Measurements from ENCODE around the gene APLN.

Gene APLN, protein sequence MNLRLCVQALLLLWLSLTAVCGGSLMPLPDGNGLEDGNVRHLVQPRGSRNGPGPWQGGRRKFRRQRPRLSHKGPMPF

DNA sequence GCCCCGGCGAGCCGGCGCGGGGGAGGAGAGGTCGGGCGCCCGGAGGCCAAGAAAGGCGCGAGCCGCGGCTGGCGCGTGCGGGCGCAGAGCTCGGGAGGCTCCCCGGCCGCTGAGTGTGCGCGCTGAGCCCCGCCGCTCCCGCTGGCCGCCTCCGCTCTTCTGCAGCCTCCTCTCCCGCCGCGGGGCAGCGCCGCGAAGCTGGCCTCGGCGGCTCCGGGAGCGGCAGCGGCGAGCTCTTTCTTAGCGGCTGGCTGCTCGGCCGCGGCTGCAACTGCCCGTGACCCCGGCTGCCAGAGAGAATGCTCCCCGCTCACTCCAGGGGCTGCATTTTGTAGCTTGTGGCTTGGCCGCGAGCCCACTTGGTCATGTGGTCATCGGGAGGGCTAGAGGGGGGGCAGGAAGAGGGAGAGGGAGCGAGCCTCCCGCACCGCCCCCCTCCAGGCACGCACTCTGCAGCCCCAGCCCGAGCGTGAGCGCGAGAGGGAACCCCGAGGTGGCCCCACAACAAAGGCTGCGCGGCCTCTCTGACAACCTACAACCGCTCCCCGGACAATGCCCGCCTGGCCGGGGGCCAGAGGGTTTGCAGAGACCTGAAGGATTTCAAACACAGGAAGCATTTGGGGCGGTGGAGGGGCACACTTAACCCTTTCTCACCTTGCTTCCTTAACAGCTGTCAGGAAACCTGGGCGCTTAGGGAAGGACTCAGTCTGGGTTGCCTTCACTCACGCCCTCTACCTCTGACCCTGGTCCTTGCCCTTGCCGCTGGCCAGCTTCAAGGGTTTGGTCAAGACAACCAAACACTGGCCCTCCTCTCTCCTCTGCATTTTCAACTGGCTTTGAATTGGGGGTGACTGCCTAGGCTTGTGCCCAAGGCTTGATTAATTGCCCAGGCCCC is at the start of gene APLN:
TSS of gene APLN (minus strand) at position 305 of the 895 bp plus-strand sequence. CDS start 326 bp downstream, outside the sequence.
- DNase-seq, result no peak

DNA sequence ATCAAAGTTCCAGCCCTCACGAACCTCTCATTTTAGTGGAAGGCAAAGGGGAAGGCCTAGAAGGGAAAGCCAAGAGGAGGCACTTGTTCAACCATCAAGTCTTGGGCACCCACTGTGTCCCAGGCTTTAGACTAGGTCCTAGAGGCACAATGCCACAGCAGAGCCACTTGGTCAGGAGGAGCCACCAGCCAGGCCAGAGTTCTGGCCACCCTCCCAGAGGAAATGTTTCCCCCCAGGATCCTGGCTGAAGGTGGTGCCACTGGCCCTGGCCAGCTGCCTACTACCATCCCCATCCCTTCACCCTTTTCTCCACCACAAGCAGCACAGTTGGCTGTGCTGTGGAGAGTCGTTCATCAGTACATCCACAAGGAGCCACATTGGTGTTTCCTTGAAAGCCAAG is 49.7 kb upstream of the APLN start:
- DNase-seq, result no peak

DNA sequence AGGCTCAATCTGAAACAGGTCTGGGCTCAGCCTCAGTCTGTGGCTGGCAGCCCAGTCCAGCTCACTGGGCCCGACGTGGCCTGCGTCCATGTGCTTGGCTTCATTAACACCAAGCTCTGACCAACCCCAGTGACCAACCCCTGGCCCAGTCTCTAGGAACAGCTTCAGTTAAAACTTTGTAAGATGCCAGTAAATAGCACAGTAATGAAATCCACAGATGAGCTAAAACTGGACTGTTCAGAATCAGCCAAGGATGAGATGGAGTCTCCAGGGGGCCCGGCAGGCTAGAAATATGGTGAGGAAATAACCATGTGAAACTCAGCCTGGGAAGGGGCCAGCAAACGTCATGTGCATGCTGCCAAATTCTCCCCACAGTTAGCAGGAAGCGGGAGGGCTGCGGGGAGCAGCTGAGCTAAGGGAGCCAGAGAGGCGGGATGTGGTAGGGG is 46.9 kb upstream of the APLN start:
- DNase-seq, result no peak

DNA sequence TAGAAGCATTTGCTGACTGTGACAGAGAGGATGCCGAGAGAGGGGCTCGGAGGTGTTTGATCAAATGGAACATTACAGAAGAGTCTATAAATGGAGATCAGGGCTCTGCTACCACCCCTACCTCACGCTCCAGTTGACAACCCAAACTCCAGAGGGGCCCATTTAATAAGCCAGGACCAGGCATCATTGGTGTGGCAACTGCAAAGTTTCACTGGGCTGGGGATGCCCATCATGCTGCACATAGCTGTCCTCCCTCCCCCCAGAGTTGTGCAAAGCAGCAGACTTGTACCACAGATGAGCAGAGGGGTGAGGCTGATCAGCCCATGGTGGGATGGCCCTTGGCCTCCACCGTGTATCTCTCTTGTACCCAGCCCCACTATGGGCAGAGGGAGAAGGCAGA is 45.8 kb upstream of the APLN start:
- DNase-seq, result no peak

DNA sequence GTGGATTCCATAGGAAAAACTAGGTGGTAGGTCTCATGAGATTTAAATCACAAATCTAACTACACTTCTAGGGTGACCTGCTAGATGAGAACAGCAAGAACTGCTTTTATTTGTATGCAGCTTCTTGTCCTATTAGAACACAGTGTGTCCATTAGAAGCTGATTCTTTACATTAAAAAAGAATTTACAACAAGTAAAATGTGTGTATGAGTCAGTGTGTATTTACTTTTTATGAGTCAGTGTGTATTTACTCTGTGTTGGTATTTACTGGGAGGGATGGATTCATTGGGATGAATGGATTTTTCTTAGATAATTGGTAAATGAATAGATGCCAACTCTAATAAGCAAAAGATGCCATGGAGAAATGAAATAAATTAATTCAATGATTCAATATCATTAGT is 43.4 kb upstream of the APLN start:
- no peak for DNase-seq

DNA sequence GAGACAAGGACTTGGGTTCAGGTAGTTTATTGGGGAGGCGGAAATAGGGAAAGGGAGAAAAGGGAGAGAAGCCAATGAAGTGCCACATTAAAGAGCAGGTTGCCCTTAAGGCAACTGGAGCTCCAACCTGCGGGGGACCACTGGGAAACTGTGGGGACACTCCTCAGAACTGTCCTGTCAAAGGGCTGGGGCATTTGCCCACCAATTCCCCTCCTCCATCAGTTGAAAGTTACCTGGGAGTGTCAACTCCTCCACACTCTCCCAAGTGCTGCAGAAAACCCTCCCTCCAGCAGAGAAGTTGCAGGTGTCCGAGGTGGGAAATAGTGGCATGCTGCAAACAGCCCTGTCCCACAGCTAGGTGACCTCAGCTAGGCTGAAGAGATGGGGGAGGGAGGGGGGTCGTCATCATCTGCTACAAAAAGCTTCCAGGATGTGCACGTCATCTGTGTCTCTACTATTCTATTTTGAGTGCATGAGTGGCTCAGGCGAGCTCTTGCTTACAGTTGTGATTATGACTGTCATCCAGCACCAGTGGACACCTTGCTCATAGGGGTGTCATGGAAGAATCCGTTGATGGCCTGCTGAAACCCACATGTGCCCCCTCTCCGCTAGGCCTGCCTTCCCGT is 42.6 kb upstream of the APLN start:
- no peak for DNase-seq

DNA sequence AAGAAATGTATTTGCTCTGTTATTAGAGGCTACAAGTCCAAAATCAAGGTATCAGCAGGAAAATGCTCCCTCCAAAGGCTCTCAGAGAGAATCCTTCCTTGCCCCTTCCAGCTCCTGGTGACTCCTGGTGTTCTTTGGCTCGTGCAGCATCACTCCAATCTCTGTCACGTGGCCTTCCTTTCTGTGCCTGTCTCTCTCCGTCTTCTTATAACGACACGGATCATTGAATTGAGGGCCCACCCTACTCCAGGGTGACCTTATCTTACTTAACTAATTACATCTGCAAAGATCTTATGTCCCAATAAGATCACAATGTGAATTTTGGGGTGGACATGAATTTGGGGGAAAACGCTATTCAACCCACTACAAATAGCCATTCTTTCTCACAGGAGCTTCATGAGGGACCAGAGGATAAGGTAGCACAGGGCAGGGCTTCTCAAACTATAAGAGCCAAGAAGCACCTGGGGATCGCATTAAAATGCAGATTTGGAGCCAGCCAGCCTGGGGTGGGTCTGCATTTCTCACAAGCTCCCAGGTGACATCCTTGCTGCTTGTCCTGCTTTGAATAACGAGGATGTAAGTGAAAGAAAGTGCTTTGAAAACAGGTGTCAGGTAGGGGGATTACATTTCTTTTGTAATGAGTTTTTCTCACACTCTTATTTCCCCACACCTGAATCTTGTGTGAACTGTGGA is 41.9 kb upstream of the APLN start:
- DNase-seq, result no peak

DNA sequence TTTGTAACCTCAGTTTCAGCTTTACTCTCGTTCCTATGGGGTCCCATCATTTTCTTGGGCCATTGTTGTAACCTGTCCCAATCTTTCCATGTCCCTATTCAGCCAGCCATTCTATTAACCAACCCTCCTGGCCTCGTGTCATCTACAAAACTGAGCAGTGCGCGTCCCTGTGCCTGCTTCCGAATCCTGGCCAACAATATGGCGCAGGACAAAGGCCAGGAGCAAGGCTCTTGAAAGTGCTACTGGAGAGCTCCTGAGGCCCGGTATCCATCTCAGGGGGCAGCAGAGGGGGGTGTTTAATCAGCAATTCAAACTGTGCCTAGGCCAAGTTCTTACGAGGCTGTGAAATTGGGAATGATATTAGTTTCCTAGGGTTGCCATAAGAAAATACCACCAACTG is 41.2 kb upstream of the APLN start:
- DNase-seq, result no peak

DNA sequence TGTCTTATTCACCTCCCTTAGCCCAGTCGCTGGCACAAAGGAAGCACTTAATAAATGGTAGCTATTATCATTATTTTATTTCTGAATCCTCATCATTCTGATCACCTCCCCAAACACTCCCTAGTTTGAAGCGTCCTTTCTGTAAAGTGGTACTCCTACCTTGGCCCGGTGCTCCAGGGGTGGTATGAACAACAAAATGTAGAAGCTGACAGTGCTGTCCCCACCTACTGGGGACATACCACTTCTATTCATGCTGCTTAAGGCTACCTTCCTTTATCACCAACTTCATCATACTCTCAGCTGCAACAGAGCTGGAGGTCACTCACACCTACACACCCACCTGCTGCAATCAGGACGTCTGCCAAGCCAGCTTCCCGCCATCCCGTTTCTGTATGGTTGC is 40.8 kb upstream of the APLN start:
- no peak for DNase-seq

DNA sequence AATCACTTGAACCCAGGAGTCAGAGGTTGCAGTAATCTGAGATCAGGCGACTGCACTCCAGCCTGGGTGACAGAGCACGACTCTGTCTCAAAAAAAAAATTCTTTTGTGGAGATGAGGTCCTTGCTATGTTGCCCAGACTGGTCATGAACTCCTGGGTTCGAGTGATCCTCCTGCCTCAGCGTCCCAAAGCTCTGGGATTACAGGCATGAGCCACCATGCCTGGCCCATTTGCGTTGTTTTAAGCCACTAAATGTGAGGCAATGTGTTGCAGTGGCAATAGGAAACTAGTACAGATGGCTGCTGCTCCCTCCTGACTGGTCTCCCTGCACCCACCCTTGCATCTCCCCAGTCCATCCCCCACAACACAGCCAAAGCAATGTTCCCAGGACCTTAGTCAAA is 40.0 kb upstream of the APLN start:
- DNase-seq, result no peak

DNA sequence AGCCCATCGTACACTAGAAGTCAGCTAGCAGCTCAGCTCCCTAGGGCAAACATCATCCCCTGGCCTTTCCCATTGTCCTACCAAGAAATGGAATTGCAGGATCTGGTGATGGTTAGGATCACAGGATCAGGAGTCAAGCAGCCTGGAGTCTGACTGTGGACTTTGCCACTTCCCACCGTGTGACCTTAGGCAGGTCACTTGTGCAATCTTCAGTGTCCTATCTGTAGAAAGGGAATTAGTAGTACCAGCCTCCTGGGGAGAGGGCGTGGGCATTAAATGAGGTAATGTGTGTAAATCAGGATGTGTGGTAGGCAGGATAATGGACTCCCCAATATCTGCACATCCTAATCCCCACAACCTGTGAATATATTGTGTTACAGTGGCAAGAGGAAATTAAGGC is 38.6 kb upstream of the APLN start:
- DNase-seq, result no peak

DNA sequence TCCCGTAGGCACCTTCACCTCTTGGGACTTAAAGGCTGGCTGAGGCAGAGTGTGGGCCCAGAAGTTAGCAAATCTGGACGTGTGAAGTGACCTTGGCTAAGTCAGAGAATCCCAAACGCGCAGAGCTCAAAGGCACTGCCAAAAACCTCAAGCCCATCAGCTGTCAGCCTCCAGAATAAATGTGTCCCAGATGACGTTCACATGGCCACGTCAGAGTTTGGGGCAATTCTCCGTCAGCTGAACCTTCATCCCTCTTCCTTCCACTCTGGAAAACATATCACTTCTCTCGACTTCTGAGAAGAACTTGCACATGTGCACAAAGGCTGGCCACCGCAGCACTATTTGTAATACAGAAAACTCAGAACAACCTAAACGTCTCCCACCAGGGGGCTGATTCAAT is 35.7 kb upstream of the APLN start:
- no peak for DNase-seq

DNA sequence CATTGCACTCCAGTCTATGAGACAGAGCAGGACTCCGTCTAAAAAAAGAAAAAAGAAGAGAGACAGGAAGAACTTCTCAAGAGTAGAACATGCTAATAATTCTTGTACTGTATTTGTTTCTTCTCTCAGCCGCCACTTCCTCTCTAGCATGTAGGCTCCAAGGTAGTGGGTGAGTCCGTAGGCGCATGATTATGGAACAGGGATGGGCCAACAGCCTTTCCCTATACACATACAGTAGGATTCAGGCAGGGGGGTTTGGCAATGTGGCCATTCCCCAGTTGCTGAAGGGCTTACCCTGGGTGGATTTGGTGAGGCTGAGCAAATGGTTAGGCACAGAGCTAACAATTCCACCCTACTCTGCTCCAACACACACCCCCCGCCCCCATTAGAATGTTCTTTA is 35.0 kb upstream of the APLN start:
- DNase-seq, result no peak

DNA sequence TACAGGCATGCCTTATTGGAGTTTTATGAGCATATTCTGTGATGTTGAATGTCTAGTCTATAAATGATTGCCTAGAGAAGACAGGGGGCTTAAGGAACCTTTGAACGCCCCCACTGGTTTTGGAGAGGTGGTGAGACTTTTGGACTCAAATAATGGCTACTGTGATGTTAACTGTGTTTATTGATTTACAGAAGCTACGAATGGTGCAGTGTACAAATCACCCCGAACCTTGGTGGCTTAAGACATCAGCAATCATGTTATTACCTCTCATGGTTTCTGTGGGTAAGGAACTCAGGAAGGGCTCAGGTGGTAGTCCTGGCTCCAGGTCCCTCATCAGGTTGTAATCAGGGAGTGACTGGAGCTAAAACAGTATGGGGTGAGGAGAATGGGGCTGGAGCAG is 33.3 kb upstream of the APLN start:
- DNase-seq, result no peak

DNA sequence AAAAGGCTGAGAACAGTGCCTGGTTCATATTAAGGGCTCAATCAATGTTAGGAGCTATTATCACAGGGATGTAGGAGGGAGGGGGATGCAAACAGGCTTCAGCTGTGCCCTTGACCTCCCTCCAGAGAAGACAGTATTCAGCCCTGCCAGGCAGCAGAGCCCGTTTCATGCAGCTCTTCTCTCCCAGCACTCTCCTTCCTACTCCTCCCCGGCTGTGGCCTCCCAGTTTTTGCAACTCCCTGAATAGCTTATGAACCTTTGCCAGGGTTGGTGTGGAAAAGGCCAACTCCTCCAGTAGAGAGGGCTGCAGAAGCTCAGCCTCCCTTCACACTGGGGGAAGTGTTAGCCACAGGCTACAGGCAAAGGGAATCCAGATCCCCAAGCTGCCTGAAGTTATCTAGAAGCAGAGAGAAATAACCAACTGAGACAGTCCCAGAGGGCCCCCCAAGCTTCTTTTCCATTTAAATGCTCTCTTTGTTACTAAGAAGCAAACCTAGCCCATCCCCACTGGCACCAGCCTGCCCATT is 31.7 kb upstream of the APLN start:
- DNase-seq, result no peak

DNA sequence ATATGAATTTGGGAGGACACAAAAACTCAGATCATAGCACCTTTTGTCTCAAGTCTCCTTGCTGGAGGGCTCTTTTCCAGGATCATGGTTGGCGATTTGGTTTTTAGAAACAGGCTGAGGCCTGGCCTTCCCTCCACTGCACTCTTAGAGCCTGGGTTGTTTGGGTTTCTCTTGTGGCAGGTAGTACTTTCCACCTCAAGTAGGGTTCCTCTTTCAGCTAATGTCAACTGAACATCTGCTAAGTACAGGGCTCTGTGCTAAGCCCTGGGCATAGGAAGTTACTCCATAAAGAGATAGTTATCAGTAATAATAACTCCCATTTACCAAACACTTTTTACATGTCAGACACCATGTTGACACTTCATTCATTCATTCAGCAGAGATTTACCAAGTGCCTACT is 28.2 kb upstream of the APLN start:
- DNase-seq, result no peak

DNA sequence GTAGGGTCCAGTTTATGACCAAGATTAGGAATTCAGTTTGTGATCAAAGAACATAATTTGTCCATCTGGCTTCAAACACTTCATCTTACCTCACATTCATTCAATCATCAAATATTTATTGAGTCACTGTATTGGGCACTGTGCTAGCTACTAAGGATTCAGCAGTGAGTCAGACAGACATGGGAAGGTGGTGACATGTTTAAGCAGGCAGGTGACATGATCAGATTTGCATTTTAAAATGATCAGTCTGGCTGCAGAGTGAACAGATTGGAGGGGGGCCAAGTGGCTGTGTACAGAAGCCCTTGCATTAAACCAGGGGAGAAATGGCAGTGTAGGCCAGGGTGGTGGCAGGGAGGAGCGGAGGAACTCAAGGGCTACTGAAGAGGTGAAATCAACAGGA is 25.1 kb upstream of the APLN start:
- DNase-seq, result no peak

DNA sequence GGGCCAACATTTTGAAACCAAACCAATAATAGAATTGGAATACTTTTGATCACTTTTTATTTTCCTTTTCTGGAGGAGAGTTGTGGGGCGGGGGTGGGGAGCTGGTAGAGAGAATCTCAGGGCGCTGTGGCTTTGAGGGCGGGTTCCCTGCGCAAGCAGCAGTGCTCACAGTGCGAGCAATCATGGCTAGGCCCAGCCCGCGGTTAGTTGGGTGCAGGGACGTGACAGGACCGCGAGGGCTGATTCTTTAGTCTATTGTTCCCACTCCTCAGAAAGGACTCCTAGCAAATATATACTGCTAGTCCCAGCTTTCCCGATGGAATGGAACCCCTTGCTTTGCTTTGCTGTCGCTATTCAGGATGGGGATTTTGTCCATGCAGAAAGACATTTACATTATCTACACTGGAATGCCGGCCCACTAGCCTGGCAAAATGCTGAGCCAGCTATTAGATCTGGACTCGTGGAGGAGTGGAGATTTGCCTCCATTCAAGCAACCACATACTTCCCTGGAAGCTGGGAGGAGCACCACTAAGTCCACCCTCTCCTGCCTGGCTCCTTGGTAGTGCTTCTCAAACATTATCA is 23.9 kb upstream of the APLN start:
- DNase-seq, result peak; percentile 64

DNA sequence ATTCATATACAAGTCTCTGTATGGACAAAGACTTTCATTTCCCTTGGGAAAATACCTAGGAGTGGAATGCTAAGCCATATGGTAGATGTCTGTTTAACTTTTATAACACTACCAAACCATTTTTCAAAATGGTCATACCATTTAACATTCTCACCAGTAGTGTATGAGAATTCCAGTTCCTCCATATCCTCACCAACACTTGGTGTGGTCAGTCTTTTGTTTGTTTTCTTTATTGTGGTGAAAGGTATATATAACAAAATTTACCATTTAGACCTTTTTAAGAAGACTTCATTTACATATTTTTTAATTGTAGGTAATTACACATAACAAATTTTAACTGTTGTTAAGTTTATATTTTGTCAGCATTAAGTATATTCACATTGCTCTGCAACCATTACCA is 12.7 kb upstream of the APLN start:
- no peak for DNase-seq

DNA sequence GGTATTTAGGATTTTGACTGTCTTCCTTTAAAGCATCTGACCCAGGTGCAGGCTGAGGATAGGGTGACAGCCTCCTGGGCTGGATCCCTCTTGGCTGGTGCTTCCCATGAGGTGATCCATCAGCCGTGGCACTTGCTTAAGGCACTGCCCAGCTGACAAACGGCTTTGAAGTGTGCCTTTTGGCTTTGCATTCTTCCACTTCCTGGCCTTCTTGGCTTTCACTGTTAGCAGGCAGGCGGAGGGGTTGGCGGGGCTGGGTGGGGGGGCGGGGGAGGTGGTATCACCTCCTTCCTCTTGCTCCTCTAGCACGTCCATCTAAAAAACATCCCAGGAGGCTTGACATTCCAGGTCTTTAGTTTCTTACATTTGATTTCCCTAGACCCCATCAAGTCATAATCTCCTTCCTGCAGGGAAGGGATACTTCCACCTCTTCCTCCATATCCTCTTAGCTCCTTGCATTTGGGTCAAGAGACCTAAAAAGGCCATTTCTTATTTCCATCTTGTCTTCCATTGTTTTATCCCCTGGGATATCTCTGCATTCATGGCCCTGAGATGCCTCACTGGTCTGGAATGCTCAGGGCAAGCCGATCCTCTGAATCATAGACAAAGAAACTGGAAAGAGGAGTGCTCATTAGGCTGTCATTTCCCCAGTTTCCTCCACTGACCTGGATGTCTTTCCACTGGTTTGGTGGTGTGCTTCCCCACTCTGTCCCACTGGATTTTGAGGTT is 11.3 kb upstream of the APLN start:
- DNase-seq, result no peak

DNA sequence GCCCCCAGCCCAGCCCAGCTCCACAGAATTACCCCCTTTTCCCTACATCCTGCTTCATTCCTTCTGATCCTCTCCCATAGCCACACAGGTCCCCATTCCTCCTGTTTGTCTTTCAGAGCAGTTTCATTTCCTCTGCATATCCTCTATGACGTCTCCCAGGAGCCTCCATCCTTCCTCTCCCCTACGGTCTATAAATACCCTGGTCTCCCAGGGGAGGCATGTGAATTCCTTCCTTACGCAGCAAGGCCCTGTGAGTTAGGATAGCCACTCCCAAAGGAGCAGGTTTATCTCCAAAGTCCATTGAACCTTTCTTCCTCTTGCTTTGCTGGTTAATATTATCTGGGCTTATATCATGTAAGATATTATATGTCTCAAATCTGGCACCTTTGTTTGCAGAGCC is 8.4 kb upstream of the APLN start:
- DNase-seq, result no peak

DNA sequence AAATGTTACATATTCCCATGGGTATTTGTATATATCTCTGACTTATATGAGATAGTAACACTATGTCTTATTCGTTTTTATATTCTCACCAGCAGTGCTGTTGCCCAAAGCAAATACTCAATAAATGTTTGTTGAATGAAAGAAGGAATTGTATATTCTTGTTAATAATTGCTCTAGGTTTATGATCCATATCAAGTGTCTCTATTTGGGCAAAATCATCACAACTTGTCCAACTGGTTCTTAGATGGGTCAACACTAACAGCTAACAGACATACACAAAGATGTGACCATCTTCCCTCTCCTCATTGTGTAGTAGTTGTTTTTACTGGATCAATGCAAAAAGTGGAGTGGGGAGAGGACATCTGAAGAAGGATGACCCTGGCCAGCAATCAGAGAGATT is 6.6 kb upstream of the APLN start:
- no peak for DNase-seq
